ENCODE data around the gene TBCA.

TBCA gene

DNA sequence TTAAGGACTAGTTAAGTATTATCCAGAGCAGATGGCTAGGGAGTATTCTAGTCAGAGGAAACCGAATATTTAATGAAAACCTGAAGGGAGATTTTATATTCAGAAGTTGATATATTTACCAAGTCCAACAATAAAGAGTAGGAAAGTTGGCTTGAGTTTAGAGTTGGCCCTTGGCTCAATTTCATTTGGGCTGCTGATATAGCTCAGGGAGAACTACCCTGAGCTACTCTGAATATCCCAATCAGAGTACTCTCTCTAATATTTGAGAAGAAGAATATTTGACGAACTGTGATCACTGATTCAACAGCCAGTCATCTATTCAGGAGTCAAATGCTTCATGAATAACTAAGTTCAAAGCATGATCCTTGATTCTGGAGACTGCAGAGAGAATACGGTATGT, 34.5 kb downstream of the TBCA start:
- TF ChIP-seq, protein P1, sequence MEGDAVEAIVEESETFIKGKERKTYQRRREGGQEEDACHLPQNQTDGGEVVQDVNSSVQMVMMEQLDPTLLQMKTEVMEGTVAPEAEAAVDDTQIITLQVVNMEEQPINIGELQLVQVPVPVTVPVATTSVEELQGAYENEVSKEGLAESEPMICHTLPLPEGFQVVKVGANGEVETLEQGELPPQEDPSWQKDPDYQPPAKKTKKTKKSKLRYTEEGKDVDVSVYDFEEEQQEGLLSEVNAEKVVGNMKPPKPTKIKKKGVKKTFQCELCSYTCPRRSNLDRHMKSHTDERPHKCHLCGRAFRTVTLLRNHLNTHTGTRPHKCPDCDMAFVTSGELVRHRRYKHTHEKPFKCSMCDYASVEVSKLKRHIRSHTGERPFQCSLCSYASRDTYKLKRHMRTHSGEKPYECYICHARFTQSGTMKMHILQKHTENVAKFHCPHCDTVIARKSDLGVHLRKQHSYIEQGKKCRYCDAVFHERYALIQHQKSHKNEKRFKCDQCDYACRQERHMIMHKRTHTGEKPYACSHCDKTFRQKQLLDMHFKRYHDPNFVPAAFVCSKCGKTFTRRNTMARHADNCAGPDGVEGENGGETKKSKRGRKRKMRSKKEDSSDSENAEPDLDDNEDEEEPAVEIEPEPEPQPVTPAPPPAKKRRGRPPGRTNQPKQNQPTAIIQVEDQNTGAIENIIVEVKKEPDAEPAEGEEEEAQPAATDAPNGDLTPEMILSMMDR (IDR thresholded peaks at IDR 0.05; ENCODE audit: low read depth, low read length), result no peak
- DNase-seq (ENCODE audit: extremely low read depth, low read depth), result no peak

- TF ChIP-seq, protein P1 (IDR thresholded peaks at IDR 0.05; ENCODE audit: low read depth, low read length), result no peak
- no peak for DNase-seq (ENCODE audit: extremely low read depth, low read depth)
Measured at GRCh38 chr5:77734885-77735284, 41.3 kb downstream of the TBCA start.

GRCh38 chr5:77733130-77733529, 43.0 kb downstream of the TBCA start:
- TF ChIP-seq, protein P1 (IDR thresholded peaks at IDR 0.05; ENCODE audit: low read depth, low read length), result no peak
- DNase-seq (ENCODE audit: extremely low read depth, low read depth), result no peak

GRCh38 chr5:77727190-77727589, 48.9 kb downstream of the TBCA start:
- TF ChIP-seq, protein P1 (IDR thresholded peaks at IDR 0.05; ENCODE audit: low read depth, low read length), result no peak
- DNase-seq (ENCODE audit: extremely low read depth, low read depth), result no peak

GRCh38 chr5:77725616-77726015, 50.5 kb downstream of the TBCA start:
- DNase-seq (ENCODE audit: extremely low read depth, low read depth), result no peak
- TF ChIP-seq, protein P1 (IDR thresholded peaks at IDR 0.05; ENCODE audit: low read depth, low read length), result no peak

DNA sequence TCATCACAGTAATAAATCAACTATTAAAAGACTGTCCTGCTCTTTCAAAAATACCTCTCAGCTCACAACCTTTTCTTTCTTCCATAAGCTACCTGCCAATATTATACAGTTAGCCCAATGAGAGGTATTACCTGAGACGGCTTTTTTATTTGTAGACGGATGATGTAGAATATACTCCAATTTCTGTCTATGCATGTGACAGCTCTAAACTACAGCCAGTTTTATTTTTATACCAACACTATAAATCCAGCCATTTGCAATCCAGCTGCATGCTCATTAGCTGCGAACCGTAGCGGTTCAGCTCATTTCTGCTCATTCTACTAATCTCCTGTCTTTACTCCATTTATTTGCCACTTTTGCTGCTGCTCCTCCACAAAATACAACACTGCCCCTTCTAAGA, 51.2 kb downstream of the TBCA start:
- TF ChIP-seq, protein P1 (IDR thresholded peaks at IDR 0.05; ENCODE audit: low read depth, low read length), result no peak
- no peak for DNase-seq (ENCODE audit: extremely low read depth, low read depth)

DNA sequence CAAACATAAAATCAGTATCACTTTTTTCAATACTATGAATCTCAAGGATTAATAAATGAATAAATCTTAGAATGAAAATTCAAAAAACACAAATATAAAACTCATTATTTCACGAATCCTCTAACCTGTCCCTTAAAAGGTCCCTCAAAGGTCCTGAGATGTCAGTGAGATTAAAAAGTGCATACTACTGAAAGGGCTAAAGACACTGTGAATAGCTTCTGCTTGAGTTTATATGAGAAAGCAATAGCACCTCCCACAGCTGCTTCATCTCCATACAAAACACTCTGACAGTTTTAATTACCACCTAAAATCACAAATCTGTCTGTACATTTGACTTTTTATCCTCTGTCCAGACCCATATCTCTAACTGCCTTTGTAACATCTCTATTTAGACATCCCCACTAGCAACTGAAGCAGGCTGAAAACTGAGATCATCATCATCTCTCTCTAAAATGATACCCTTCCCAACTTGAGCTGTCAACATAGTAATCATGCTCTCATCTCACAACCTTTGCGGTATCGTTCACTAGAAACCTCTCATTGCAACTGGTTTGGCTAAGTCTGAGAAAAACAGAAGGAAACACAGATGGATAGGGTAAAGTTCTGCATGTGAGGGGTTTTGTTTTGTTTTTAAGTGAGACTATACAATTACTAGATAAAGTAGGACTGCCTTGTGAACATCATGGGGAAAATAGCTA, 56.3 kb downstream of the TBCA start:
- TF ChIP-seq, protein P1 (IDR thresholded peaks at IDR 0.05; ENCODE audit: low read depth, low read length), result no peak
- DNase-seq (ENCODE audit: extremely low read depth, low read depth), result no peak

All from AG09319 (cell line).